HEK293 (cell line): ENCODE data around the gene NMNAT2.

Experiments
- BCL11B ChIP-seq: fragments of 450-650 bp; formaldehyde crosslinking; IDR thresholded peaks from 2 replicates; pipeline ENCODE4 v1.5.1; 2016; ENCODE audit warnings: low read depth, missing biosample characterization, missing genetic modification characterization
- MEIS1 ChIP-seq: sonication (generic); formaldehyde crosslinking; IDR thresholded peaks from 2 replicates; pipeline ENCODE4 v1.8.1; 2022; ENCODE audit warnings: missing genetic modification reagents, mild to moderate bottlenecking, borderline replicate concordance
- MYNN ChIP-seq: fragments of 450-650 bp; formaldehyde crosslinking; IDR thresholded peaks from 2 replicates; pipeline ENCODE4 v1.5.1; 2016; ENCODE audit warnings: missing biosample characterization, missing genetic modification characterization, borderline replicate concordance
- WT1 ChIP-seq: fragments of 450-650 bp; formaldehyde crosslinking; IDR thresholded peaks from 2 replicates; pipeline ENCODE4 v1.5.1; 2016; ENCODE audit warnings: missing biosample characterization, missing genetic modification characterization
- ZNF112 ChIP-seq: fragments of 450-650 bp; formaldehyde crosslinking; IDR thresholded peaks from 2 replicates; pipeline ENCODE4 v1.5.0; 2017; ENCODE audit warnings: missing biosample characterization, missing genetic modification characterization
- ZNF341 ChIP-seq: fragments of 450-650 bp; formaldehyde crosslinking; IDR thresholded peaks from 2 replicates; pipeline ENCODE4; 2016; ENCODE audit warnings: low read depth, missing biosample characterization, missing genetic modification characterization
- ZNF37A ChIP-seq: fragments of 450-650 bp; IDR thresholded peaks from 2 replicates; pipeline ENCODE4 v1.5.1; 2018; ENCODE audit warnings: missing biosample characterization, missing genetic modification characterization
- ZNF660 ChIP-seq: fragments of 450-650 bp; IDR thresholded peaks from 2 replicates; pipeline ENCODE4 v1.5.1; 2018; ENCODE audit warnings: missing biosample characterization, mild to moderate bottlenecking, missing genetic modification characterization
- ZNF677 ChIP-seq: fragments of 450-650 bp; IDR thresholded peaks from 2 replicates; pipeline ENCODE4 v1.5.0; 2018; ENCODE audit warnings: missing biosample characterization, mild to moderate bottlenecking, missing genetic modification characterization, moderate library complexity
- TF ChIP-seq, protein P1 (sequence below): fragments of 450-650 bp; formaldehyde crosslinking; IDR thresholded peaks from 2 replicates; pipeline ENCODE4 v1.5.1; 2016; ENCODE audit warnings: missing biosample characterization, missing genetic modification characterization
- TF ChIP-seq, protein P2 (sequence below): fragments of 450-650 bp; formaldehyde crosslinking; IDR thresholded peaks from 2 replicates; pipeline ENCODE4 v1.5.0; 2017; ENCODE audit warnings: missing biosample characterization, missing genetic modification characterization, borderline replicate concordance
- TF ChIP-seq, protein P3 (sequence below): fragments of 450-650 bp; formaldehyde crosslinking; IDR thresholded peaks from 2 replicates; pipeline ENCODE4 v1.5.1; 2016; ENCODE audit warnings: missing biosample characterization, missing genetic modification characterization
- TF ChIP-seq, protein P4 (sequence below): fragments of 450-650 bp; formaldehyde crosslinking; IDR thresholded peaks from 2 replicates; pipeline ENCODE4 v1.5.1; 2017; ENCODE audit warnings: missing biosample characterization, missing genetic modification characterization
- TF ChIP-seq, protein P5 (sequence below): fragments of 450-650 bp; formaldehyde crosslinking; IDR thresholded peaks from 2 replicates; pipeline ENCODE4 v1.5.1; 2016; ENCODE audit warnings: missing biosample characterization, missing genetic modification characterization
- TF ChIP-seq, protein P6 (sequence below): fragments of 450-650 bp; IDR thresholded peaks from 2 replicates; pipeline ENCODE4 v1.5.1; 2018; ENCODE audit warnings: missing biosample characterization, mild to moderate bottlenecking, missing genetic modification characterization

NMNAT2 gene

DNA sequence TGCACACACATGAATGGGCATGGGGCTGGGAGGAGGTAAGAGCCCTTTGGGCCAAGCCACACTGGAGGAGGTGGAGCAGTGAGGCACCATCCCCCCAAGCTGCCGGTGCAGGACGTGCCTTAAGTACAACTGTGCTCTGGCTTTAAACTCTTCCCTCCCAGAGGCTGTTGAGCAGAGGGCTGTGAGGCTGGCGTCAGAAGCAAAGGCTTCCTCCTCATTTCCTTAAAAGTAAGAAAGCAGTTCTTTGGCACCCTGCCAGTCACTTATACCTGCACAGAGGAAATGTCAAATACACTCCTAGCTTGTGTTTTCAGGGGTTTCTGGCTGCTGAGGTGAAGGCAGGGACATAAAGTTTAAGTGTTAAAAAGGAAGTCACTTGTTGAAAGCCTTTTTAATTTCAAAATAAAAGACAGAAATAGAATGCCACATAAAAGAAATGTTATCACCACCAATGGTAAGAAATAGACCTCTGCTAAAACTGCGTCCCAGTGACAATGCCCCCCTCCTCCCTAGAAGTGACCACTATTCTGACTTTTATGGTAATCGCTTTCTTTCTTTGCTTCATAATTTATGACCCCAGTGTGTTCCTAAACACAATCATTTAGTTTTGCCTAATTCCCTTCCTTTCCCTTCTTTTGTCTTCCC lies 199.1 kb downstream of the NMNAT2 start (continued):
- peak; percentile 60; the same call in 1 of the 2 replicates for TF ChIP-seq ZNF660 (tag by site-specific recombination)
- 0 out of 2 replicates have a peak, but pooled peaks have one; percentile 39 for TF ChIP-seq ZNF341 (tag by site-specific recombination)
- TF ChIP-seq ZNF677, result 0 out of 2 replicates have a peak, but pooled peaks have one; percentile 23
- 0 out of 2 replicates have a peak, but pooled peaks have one; percentile 33 for TF ChIP-seq ZNF37A (tag by site-specific recombination)
- TF ChIP-seq, protein P1, sequence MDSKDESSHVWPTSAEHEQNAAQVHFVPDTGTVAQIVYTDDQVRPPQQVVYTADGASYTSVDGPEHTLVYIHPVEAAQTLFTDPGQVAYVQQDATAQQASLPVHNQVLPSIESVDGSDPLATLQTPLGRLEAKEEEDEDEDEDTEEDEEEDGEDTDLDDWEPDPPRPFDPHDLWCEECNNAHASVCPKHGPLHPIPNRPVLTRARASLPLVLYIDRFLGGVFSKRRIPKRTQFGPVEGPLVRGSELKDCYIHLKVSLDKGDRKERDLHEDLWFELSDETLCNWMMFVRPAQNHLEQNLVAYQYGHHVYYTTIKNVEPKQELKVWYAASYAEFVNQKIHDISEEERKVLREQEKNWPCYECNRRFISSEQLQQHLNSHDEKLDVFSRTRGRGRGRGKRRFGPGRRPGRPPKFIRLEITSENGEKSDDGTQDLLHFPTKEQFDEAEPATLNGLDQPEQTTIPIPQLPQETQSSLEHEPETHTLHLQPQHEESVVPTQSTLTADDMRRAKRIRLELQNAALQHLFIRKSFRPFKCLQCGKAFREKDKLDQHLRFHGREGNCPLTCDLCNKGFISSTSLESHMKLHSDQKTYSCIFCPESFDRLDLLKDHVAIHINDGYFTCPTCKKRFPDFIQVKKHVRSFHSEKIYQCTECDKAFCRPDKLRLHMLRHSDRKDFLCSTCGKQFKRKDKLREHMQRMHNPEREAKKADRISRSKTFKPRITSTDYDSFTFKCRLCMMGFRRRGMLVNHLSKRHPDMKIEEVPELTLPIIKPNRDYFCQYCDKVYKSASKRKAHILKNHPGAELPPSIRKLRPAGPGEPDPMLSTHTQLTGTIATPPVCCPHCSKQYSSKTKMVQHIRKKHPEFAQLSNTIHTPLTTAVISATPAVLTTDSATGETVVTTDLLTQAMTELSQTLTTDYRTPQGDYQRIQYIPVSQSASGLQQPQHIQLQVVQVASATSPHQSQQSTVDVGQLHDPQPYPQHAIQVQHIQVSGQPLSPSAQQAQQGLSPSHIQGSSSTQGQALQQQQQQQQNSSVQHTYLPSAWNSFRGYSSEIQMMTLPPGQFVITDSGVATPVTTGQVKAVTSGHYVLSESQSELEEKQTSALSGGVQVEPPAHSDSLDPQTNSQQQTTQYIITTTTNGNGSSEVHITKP (tag by site-specific recombination), result peak; percentile 72
- TF ChIP-seq, protein P2, sequence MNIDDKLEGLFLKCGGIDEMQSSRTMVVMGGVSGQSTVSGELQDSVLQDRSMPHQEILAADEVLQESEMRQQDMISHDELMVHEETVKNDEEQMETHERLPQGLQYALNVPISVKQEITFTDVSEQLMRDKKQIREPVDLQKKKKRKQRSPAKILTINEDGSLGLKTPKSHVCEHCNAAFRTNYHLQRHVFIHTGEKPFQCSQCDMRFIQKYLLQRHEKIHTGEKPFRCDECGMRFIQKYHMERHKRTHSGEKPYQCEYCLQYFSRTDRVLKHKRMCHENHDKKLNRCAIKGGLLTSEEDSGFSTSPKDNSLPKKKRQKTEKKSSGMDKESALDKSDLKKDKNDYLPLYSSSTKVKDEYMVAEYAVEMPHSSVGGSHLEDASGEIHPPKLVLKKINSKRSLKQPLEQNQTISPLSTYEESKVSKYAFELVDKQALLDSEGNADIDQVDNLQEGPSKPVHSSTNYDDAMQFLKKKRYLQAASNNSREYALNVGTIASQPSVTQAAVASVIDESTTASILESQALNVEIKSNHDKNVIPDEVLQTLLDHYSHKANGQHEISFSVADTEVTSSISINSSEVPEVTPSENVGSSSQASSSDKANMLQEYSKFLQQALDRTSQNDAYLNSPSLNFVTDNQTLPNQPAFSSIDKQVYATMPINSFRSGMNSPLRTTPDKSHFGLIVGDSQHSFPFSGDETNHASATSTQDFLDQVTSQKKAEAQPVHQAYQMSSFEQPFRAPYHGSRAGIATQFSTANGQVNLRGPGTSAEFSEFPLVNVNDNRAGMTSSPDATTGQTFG (tag by site-specific recombination), result no peak
- TF ChIP-seq, protein P3, sequence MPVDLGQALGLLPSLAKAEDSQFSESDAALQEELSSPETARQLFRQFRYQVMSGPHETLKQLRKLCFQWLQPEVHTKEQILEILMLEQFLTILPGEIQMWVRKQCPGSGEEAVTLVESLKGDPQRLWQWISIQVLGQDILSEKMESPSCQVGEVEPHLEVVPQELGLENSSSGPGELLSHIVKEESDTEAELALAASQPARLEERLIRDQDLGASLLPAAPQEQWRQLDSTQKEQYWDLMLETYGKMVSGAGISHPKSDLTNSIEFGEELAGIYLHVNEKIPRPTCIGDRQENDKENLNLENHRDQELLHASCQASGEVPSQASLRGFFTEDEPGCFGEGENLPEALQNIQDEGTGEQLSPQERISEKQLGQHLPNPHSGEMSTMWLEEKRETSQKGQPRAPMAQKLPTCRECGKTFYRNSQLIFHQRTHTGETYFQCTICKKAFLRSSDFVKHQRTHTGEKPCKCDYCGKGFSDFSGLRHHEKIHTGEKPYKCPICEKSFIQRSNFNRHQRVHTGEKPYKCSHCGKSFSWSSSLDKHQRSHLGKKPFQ, result no peak
- peak; percentile 84 for TF ChIP-seq MYNN (tag by site-specific recombination)
- no peak for TF ChIP-seq MEIS1 (CRISPR knock-in tag)
- no peak for TF ChIP-seq BCL11B (tag by site-specific recombination)
- TF ChIP-seq, protein P4, sequence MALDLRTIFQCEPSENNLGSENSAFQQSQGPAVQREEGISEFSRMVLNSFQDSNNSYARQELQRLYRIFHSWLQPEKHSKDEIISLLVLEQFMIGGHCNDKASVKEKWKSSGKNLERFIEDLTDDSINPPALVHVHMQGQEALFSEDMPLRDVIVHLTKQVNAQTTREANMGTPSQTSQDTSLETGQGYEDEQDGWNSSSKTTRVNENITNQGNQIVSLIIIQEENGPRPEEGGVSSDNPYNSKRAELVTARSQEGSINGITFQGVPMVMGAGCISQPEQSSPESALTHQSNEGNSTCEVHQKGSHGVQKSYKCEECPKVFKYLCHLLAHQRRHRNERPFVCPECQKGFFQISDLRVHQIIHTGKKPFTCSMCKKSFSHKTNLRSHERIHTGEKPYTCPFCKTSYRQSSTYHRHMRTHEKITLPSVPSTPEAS (tag by site-specific recombination), result no peak
- TF ChIP-seq, protein P5, sequence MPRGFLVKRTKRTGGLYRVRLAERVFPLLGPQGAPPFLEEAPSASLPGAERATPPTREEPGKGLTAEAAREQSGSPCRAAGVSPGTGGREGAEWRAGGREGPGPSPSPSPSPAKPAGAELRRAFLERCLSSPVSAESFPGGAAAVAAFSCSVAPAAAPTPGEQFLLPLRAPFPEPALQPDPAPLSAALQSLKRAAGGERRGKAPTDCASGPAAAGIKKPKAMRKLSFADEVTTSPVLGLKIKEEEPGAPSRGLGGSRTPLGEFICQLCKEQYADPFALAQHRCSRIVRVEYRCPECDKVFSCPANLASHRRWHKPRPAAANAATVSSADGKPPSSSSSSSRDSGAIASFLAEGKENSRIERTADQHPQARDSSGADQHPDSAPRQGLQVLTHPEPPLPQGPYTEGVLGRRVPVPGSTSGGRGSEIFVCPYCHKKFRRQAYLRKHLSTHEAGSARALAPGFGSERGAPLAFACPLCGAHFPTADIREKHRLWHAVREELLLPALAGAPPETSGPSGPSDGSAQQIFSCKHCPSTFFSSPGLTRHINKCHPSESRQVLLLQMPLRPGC, result no peak
- TF ChIP-seq, protein P6, sequence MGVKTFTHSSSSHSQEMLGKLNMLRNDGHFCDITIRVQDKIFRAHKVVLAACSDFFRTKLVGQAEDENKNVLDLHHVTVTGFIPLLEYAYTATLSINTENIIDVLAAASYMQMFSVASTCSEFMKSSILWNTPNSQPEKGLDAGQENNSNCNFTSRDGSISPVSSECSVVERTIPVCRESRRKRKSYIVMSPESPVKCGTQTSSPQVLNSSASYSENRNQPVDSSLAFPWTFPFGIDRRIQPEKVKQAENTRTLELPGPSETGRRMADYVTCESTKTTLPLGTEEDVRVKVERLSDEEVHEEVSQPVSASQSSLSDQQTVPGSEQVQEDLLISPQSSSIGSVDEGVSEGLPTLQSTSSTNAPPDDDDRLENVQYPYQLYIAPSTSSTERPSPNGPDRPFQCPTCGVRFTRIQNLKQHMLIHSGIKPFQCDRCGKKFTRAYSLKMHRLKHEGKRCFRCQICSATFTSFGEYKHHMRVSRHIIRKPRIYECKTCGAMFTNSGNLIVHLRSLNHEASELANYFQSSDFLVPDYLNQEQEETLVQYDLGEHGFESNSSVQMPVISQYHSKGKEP (tag by site-specific recombination), result peak; percentile 34; the same call in 1 of the 2 replicates
- TF ChIP-seq ZNF112 (tag by site-specific recombination), result peak; percentile 64; the same call in 1 of the 2 replicates
- TF ChIP-seq WT1 (tag by site-specific recombination), result 0 out of 2 replicates have a peak, but pooled peaks have one; percentile 44
